Measurements from ENCODE around the gene EHBP1.

- TF ChIP-seq TAF1 (IDR thresholded peaks at IDR 0.05; ENCODE audit: low read depth) (no peak), EP300 (IDR thresholded peaks at IDR 0.05; ENCODE audit: borderline replicate concordance) (no peak), USF1 (IDR thresholded peaks at IDR 0.05) (no peak), NFIC (IDR thresholded peaks at IDR 0.05) (no peak), REST (IDR thresholded peaks at IDR 0.05; ENCODE audit: low read depth) (no peak), CREB1 (IDR thresholded peaks at IDR 0.05; ENCODE audit: low read depth) (no peak), FOXM1 (IDR thresholded peaks at IDR 0.05; ENCODE audit: borderline replicate concordance, low read depth) (no peak), TCF12 (IDR thresholded peaks at IDR 0.05; ENCODE audit: low read depth) (no peak), RAD21 (IDR thresholded peaks at IDR 0.05; ENCODE audit: low read depth) (no peak), ZBTB7A (IDR thresholded peaks at IDR 0.05; ENCODE audit: low read depth) (no peak), TEAD4 (IDR thresholded peaks at IDR 0.05) (no peak), CEBPB (IDR thresholded peaks at IDR 0.05) (no peak), MAX (IDR thresholded peaks at IDR 0.05) (no peak), YY1 (IDR thresholded peaks at IDR 0.05; ENCODE audit: low read depth) (no peak)
These were observed 42.1 kb upstream of the EHBP1 start for GRCh38 chr2:62663411-62663810.
